Daoy (cell line): ENCODE data around the gene ARMC3. TPM values are rescaled to one million over a fixed set of nuclear protein-coding genes. Genes with fewer than 3 reads are reported as not detected.
A peak's percentile ranks its signal among the peaks of the same experiment; 100 is the strongest.
"Not testable (repeated sequence)": the region's sequence is repeated elsewhere in the genome, so short reads cannot be mapped to it uniquely, and the experiment has no call there.

Experiments used
- DNase-seq: peaks from one replicate; pipeline ENCODE4 v3.0.0-alpha.2; 2015; ENCODE audit warnings: low read depth
- total RNA-seq: library from RNA; depleted of rRNA; stranded (reverse); fragments of >200 nt; shearing (Covaris generic); gene quantifications from 2 replicates; pipeline ENCODE4 v1.2.3, GENCODE V29; 2014

The ARMC3 gene
- total RNA-seq, 1 experiment from 2014 or later, result not detected

DNA sequence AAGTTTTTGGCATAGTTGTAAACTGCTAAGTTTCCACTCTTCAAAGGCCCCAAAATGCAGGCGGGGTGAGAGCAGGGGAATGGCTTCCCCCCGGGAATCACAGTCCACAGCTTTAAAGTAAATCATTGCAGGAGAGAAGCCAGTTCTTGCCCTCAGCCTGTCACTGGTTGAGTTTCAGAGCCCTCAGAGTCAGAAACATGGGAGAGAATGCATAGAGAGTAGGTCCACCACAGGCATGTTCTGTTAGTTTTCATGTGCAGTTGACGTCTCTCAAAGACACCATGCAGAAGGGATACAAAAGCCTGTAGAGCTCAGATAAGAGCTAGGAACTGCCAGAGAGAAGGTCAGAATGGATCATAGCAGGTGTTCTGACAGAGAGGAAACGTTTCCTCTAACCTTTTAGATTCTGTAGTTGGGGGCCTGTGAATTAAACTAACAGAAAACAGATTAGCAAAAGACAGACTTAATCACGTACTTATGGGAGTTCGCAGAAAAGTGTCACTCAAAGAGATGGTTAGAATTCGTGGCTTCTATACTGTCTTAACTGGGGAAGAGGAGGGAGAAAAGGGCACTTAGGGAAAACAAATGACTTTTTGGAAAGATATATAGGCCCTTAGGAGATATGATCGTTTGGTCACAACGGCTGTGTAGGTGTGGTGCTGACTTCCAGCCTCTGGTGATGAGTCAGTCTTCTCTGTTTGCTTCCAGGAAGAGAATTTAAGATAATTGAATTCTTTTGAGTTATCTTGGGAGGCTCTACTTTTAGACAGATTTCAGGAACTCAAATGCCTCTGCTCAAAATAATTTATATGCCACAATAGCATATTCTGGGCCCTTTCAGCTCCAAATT, 119.6 kb downstream of the ARMC3 start:
- DNase-seq, result peak; percentile 16

DNA sequence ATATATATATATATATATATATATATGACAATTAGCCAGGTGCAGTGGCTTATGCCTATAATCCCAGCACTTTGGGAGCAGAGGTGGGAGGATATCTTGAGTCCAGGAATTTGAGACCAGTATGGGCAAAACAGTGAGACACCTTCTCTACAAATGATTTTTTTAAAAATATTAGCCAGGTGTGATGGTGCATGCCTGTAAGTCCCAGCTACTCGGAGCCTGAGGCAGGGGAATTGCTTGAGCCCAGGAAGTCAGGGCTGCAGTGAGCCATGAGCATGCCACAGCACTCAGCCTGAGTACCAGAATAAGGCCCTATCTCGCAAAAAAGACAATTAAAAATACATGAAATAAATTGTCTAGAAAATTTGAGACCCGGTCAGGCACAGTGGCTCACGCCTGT, 120.3 kb downstream of the ARMC3 start:
- no peak for DNase-seq

DNA sequence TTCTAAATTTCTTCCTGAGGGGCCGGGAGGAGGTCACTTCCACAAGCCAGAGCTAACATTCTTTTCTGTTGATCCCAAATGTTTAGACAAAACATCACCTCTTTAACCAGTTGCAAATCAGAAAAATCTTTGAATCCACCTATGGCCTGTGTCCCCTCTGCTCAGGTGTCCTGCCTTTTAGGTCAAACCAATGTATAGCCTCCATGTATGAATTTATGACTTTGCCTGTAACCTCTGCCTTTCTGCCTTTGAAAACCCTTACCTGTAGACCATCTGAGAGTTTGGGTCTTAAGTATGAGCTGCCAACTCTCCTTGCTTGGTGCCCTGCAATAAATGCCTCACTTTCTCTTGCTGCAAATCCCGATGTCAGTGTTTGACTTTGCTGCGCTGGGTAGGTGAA, 123.4 kb downstream of the ARMC3 start:
- no peak for DNase-seq

DNA sequence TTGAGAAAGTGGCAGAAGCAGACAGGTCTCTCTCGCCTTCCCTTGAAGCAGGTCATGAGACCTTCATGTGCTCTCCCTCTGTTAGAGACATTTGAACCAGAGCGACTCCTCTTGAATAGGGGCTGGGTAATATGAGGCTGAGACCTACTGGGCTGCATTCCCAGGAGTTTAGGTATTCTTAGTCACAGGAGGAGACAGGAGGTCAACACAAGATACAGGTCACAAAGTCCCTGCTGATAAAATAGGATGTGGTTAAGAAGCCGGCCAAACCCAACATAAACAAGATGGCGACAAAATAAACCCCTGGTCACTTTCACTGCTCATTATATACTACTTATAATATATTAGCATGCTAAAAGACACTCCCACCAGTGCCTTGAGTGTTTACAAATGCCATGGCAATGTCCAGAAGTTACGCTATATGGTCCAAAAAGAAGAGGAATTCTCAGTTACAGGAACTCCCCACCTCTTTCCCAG, 124.0 kb downstream of the ARMC3 start:
- no peak for DNase-seq

DNA sequence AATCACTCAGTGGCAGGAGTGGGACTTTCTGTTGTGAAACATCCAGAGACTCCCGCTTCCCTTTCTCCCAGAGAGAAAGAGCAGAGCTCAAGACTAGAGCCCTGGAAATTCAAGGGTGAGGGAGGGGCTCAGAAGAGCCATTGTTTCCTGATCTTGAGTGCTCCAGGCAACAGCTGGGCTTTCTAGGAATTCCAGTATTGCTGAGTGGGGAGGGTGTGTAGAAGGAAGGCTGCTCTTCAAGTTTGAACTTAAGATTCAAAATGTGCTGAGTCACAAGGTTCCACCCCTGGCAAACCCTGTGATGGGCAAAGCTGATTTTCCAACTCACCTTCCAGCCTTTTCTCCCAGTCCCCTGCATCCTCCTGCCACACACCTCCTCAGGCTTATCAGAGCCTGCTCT, 125.2 kb downstream of the ARMC3 start:
- no peak for DNase-seq

DNA sequence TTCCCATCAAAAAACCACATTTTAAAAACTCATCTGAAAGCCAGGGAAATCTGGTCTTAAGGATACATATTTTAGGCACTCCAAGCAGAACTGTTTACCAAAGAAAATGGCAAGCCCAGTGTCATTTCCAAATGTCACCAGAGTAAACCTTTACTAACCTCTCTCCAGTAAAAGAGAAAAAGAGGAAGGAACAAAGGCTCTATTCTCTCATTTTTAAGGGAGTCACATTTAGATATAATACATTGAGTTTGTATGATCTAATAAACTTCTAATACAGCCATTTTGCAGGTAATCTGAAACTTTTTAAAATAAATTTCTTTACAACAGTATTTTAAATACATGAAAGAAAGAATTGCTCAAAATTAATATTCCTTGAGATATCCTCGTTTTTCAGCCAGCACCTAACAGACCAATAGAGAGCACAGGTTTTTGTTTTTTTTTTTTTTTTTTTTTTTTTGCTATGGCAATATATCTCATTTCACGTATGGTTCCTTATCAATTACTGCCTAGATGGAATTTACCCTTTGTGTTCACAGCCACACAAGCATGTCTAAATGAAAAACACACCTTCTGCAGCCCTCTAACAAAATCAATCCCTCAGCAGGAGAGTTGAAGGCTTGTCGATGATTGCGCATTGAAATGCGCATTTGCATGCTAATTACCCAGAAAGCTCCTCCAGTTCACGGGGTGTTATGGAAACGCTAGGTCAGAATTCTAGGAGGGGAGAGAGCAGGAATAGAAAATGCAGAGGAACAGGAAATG, 127.8 kb downstream of the ARMC3 start:
- DNase-seq, result no peak

DNA sequence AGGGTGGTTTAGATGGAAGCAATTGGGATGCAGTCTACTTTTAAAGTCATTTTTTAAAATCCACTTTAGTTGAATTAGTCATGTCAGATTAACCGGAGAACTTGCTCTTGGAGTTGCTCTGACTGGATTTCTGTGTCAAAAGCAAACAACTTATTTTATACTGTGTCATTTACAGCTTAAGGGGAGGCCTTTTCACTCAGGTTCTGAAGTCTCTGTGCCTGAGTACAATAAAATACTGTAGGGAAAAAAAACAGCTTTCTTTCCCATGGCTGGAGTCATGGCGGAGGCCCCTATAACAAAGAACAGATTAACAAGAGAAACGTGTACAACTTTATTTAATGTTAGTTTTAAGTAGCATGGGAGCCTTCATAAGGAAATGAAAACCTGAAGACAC, 128.3 kb downstream of the ARMC3 start:
- DNase-seq, result no peak

DNA sequence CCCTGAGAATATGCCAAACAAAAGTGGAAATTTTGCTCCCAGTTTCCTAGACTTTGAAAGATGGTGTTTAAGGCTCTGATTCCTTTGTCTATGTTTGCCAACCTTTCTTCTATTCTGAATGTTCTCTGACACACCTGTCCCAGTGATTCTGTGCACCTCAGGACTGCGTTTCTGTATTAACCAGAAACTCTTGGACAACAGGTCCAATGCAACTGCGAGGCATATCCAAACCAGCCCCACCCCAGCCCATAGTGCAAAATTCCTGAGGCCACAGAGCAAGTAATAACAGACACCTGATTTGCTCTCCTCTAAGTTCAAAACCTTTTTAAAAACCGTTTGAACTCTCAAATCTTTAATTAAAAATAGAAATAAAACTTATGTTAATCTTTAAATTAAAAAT, 130.5 kb downstream of the ARMC3 start:
- no peak for DNase-seq

DNA sequence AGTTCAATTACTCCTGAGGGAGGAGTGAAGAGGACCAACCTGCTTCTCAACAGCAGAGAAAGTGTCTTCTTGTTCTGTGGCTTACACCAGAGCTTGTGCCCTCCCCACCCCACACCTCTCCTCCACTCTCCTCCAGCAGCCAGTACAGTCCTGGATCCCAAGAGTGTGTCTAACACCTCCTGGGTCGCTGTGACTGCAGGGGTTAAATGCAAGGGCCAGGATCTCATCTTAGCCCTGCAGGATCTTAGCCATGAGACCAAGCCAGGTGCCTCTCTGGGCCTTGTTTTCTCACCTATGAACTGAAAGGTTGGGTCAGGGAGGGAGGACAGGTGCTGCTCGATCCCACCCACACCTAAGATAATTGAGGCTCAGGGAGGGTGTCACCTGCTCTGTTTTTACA, 133.1 kb downstream of the ARMC3 start:
- no peak for DNase-seq

DNA sequence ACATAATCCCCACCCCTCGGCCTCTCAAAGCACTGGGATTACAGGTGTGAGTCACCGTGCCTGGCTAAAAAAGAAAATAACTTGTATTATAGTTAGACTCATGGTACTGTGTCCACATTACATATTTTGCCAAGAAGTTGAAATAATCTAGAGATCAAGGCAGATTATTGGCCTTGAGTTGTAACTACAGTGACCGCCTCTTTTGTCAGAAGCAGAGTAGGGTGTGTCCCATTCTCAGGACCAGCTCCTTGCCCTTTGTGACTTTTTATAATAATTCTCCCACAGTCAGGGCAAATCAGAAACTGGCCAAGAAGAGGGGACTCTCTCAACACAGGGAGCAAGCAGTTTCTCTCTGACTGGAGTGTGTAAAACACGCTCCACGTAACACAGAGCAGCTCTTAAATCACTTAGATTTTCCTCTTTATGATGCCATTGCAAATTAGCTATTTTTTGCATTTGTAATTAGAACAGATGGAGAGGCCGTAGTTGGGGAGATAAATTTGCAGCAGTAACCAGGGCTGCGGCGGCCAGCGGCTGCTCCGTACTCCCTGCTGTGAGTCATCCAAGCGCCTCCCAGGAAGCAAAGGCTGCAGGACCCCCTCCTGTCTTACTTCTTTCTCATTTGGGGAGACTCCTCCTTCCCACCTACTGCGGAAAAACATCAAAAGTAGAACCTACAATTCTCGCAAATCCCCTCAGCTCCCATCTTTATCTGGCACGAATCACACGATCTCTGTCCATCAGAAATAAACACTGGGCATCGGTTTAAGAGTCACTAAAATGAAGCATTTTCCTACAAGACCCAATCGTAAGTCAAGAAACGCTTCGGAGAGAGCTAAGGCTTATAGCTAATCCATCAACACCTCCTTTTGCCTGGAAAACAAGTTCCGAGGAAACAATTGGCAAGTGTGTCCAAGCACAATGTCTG, 135.5 kb downstream of the ARMC3 start:
- no peak for DNase-seq

DNA sequence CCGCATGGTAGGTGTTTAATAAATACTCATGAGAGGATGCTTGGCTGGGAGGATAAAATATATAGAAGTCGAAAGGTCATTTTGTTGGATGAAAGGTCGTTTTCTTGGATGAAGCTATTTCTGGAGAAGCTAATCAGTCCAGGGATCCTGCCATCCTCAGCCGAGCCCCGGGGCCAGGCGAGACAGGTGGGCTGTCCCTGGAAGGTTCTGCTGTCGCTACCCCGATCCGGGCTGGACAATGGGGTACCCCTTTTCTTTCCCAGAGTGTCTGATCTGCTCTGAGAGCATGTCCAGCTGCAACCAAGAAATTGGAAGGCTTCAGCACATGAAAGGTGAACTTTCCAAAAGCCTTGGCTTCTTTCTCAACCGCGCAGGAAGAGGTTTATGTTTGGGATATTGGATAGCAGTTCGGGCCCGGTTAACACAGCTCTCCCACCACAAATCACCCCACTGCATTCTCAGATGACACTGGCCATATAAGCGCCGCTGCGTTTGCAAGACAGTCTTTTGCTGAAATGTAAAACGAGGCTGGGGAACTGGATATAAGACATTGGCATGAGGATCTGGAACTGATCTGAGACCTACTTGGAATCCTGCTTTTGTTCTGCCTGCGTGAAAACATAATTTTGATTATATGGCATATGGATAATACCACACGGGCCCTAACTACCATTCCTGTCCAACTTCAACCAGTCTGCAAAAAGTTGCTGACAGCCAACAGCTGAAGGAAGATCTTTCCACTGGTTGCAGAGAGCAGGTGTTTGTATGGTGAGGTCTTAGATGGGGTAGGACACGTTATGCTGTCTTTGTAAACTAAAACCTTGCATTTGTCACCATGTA, 136.3 kb downstream of the ARMC3 start:
- DNase-seq, result no peak

DNA sequence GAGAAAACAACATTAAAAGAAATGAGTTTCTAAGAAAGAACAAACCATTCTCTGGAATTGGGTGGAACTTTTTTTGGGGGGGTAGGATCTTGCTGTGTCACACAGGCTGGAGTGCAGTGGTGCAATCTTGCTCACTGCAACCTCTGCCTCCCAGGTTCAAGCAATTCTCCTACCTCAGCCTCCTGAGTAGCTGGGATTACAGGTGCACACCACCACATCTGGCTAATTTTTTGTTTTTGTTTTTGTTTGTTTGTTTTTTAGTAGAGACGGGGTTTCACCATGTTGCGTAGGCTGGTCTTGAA, 136.9 kb downstream of the ARMC3 start:
- DNase-seq, result not testable (repeated sequence)

DNA sequence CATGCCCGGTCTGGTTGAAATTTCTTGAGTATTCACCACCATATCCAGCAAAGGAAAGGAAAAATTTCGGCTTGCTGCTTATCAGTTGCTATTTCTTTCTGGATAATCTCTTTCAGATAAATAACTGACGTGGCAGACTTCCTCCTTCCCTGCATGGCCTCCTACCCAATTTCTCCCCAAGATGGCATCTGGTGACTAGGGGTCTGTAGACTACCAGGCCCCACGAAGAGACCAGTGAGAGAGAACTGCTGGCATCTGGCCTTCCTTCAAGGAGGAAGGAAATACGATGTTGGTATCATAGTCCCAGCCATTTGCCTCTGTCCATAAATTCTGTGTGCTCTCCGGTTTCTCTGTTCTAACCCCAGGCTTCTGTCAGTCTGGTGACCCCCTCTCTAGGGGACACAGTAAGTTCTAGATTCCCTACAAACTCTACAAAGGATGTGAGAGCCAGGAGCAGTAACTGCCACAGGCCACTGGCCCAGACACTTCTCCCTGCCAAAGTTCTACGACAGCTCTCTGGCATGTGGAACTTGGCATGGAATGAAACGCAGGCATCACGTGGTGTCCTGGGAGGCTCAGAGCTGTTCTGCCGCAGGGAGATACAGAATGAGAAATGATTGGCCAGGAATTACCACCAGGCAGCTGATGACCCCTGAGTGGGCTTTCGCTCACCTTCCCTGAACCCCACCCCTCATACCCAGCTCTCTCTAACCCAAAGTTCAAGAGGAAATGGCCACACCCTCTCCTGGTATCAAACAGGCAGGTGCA, 137.5 kb downstream of the ARMC3 start:
- DNase-seq, result peak; percentile 78

DNA sequence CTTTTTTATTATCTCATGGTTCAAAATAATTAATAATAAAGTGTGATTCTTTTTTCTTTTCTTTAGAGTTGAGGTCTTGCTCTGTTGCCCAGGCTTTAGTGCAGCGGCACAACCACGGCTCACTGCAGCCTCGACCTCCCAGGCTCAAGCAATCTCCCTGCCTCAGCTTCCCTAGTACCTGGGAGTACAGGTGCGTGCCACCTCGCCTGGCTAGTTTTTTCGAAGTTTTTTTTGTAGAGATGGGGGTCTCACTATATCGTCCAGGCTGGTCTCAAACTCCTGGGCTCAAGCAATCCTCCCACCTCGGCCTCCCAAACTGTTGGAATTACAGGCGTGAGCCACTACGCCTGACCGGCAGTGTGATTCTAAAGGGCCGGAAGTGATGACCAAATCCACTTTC, 139.5 kb downstream of the ARMC3 start:
- no peak for DNase-seq

DNA sequence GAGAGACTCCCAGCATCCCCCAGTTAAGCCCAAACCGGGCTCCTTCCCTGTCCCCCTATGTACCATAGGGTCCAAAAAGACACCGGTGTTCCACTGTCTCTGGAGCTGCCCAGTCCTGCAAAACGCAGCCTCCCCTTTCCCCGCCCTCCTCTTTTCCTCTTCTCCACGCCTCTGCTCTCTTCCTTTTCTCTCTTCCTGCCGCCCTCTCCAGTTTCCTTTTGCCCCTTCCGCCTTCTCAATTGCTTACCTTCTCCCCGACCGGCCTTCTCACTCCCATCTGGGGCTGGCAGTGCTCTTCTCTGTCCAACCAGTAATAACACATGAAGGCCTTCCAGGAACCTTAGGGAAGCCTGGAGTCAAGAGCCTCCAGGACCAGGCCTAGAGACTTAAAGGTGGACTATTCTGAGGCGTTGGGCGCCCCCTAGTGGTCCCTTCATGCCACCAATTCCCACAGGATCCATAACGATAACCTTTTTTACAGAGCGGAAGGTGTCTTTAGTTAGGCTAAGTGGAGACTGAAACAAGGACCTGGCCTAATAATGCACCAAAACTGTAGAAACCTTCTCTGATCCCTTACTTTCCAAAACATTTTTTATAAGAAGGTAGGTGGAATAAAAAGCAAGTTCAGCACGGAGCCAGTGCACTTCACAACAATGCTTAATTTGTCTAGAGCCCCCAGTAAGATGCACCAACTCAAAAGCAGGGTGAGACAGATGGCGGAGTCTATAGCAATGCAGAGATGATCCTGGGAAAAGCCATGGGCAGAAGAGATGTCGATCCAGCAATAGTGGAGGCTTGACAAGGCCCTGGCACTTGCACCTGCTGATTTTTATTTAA, 140.3 kb downstream of the ARMC3 start:
- peak; percentile 57 for DNase-seq

DNA sequence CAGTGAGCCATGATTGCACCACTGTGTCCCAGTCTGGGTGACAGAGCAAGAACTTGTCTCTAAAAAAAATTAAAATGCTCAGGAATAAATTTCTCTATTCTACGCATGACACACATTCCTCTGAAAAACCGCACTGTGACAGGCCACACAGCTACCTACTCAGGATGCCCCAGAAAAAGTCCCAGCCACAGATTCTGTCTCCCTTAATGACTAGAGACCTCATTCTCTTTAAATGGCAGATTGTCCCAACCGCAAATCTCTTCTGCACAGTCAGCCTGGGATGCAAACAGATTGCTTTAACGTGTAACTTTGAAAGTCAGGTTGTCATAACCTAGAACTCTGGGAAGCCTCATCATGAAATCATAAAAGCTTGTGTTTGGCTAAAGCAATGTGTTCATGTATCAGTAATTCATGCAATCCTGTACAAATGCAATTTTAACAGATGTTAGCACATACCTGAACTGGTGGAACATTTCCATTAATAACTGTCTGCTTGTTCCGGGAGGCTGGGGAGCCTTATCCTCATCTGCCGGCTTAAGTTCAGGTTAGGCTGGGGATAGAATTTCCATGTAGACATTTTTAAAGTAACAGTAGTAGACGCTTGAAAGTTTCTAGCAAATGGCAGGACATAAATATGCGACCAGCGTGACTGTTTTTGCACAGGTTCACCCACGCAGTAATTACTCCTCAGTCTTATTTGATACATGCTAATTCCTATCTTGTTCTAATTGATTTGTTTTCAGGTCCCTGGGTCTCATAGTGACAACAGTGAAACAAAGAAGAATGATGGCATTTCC, 141.4 kb downstream of the ARMC3 start:
- DNase-seq, result no peak

DNA sequence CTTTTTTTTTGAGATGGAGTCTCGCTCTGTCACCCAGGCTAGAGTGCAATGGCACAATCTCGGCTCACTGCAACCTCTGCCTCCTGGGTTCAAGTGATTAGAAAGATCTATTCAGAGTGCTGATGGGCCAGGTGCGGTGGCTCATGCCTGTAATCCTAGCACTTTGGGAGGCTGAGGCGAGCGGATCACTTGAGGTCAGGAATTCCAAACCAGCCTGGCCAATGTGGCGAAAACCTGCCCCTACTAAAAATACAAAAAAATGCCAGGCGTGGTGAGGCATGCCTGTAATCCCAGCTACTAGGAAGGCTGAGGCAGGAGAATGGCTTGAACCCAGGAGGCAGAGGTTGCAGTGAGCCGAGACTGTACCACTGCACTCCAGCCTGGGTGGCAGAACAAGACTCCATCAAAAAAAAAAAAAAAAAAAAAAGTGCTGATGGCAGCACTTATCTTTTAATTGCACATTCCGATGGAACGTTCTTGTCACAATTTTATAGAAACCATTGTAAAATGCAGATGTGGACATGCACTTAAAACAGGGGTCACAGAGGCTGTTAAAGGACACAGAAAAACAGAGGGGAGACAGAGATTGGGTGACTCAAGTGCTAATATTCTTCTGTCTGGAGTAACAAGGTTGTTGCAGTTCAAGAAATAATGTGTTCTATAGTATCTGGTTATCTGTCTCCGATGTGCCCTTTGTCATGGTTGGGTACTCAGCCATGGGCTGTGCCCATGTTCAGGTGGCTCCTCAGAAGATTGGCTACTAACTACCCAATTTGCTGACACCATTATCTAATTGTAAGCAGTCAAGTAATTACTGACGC, 142.4 kb downstream of the ARMC3 start:
- DNase-seq, result not testable (repeated sequence)

DNA sequence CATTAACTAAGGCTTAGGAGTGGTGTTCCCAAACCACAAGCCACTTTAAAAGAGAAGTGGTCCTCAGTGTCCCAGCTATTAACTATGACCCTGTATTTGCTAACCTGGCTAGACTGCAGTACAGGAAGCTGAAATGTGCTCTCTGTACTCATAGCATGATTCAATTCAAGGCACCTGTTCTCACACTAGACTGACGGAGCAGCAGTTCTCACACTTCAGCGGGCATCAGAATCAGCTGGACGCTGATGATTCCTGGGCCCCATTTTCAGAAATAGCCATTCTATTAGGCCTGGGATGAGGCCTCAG, 143.0 kb downstream of the ARMC3 start:
- DNase-seq, result no peak
